Activated CD8-positive, alpha-beta memory T cell treated with anti-CD3 and anti-CD28 coated beads for 1 hour (primary cell): Measurements from ENCODE around the gene BSND.
"Not testable (repeated sequence)": the region's sequence is repeated elsewhere in the genome, so short reads cannot be mapped to it uniquely, and the experiment has no call there.

Experiments
- DNase-seq, 2 donors: peaks; one replicate each; pipeline ENCODE4 v3.0.0-alpha.2; 2020; ENCODE audit warnings: low read depth in 1 of 2; ENCODE audit errors: extremely low read depth in 1 of 2

Gene BSND

DNA sequence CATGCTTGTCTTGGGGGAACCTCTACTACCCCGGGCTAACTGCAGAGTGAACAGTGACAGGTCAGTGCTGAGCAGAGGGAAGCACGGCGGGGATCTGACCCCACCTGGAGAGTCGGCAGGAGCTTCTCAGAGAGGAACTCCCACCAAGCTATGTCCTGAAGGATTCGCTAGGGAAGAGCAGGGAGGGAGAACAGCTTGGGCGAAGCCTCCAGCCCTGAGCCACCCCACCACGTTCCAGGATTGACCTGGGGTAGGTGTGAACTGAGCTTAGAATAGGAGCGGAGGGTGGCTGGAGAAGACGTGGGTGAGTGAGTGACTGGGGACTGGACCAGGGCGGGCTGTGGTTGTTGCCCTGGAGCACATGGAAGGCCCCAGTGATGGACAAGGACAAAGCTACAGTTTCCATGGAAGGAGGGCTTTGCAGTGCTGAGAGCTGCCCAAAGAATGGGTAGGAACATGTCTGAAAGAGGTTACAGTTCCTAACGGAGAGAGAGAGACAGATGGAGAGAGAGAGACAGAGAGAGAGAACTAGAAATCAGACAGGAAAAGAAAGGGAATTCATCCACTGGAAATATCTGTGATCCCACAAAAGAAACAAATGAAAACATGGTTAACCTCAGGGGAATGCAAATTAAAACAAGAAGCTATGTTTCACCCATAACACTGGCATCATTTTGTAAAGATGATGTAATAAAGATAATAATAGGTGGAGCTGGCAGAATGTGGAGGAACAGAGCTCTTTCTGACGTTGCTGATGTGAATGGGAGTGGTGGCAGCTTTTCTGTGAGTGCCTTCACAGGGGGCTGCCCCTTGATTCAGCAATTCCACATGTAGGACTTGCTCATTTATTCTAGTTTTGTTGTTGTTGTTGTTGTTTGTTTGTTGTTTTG, 17.2 kb downstream of the BSND start:
- no peak for DNase-seq

DNA sequence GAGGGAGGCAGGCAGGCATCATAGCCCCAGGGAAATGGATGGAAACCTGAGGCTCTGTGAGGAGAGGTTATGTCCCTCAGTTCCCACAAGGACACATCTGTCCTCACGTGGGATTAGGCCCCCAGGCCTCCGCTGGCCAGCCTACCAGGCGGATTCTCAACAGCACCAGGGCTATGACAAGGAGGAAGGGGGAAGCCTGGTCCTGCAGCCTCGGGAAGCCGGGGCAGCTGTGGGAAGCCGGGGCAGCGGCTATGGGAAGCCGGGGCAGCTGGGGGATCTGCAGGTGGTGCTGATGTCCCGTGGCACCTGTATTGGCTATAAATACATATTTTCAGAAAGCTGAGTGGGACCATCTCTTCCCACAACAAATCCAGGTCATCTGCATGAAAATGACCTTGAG, 19.7 kb downstream of the BSND start:
- no peak for DNase-seq

DNA sequence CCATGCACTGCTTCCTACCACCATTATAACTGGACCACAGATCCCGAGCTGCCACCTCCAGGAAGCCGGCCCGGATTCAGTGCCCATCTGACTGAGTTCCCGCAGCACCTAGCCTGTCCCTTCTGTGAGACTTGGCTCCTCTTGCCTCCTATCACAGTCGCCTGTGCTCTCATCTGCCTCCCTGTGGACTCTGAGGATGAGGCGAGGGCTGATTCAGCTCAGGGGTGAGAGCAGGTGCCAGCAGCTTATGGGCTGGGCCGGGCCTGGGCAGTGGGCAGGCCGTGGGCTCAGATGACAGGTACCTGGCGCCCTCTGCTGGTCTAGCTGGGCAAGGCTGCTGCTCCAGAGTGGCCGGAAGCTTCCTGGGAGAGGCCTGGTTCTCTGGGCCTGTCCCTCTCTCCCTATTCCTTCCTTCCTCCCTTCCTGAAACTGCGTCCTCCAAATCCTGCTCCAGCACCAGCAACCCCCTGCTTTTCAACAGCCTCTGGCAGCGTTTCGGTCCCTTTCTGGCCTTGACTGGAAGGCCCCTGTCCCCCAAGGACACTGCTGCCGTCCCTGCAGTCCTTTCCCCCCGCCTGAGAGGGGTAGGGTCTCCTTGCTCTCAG, 23.3 kb downstream of the BSND start:
- DNase-seq = peak in 1 of 2 donors; percentile 37

DNA sequence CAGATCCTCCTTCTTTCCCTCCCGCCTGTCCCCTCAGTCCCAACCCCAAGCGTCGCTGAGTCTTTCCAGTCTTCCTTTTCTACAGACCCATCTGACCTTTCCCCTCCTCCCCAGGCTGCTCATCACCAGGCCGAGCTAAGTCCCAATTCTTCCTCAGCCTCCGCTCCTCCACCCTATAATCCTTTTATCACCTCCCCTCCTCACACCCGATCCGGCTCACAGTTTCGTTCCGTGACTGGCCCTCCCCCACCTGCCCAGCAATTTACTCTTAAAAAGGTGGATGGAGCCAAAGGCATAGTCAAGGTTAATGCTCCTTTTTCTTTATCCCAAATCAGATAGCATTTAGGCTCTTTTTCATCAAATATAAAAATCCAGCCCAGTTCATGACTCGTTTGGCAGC, 25.4 kb downstream of the BSND start:
- not testable (repeated sequence) for DNase-seq

DNA sequence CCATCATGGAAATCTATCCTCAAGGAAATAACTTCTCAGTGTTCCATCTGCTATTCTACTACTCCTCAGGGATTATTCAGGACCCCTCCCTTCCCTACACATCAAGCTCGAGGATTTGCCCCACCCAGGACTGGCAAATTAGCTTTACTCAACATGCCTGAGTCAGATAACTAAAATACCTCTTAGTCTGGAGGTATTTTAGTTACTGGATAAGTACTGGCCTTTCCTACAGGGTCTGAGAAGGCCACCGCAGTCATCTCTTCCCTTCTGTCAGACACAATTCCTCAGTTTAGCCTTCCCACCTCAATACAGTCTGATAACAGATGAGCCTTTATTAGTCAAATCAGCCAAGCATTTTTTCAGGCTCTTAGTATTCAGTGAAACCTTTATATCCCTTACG, 27.9 kb downstream of the BSND start:
- DNase-seq = not testable (repeated sequence)

DNA sequence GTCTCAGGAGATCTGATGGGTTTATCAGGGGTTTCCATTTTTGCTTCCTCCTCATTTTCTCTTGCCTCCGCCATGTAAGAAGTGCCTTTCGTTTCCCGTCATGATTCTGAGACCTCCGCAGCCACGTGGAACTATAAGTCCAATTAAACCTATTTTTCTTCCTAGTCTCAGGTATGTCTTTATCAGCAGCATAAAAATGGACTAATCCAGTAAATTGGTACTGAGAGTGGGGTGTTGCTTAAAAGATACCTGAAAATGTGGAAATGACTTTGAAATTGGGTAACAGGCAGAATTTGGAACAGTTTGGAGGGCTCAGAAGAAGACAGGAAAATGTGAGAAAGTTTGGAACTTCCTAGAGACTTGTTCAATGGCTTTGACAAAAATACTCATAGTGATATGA, 32.4 kb downstream of the BSND start:
- not testable (repeated sequence) for DNase-seq

DNA sequence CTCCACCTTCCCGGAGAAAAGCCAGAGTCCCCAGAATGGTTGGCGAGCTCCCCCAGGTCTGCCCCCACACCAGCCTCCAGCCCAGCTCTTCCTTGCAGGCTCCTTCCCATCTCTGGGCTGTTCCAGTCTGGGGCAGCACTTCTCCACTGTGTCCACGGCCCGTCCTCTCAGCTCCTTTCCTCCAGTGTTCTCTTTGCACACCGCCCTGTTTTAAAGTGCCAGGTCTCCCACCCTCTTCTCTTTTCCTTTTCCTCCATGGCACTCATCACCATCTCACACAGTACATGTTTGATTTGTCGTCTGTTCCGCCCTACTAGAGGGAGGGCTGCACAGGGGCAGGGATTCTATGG, 34.5 kb downstream of the BSND start:
- no peak for DNase-seq

DNA sequence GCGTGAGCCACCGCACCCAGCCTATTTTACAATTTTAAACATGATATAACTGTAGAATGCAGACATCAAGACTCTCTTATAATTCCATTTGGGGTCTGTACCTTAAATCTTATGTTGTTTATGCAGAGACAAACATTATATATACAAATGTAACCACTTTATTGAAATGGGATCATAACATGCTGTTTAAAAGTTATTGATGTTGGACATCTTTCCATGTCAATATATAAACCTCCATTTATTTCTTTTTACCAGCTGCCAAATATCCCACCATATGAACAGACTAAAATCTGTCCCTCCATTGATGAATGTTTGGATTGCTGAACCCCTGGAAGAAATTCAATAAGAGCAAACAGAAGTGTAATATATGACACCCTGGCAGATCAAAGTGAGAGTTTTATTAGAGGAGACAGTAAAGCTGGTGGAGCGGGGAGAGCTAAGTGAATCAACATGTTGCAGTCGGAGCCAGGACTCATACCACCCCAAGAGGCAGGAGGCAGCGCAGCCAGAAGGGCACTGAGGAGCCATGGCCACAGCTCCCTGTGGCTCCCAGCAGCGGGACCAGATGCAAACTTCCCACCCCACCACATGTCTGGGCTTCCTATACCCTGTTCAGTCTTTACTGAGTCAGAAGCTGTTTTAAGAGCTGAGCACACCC, 35.9 kb downstream of the BSND start:
- DNase-seq = no peak

DNA sequence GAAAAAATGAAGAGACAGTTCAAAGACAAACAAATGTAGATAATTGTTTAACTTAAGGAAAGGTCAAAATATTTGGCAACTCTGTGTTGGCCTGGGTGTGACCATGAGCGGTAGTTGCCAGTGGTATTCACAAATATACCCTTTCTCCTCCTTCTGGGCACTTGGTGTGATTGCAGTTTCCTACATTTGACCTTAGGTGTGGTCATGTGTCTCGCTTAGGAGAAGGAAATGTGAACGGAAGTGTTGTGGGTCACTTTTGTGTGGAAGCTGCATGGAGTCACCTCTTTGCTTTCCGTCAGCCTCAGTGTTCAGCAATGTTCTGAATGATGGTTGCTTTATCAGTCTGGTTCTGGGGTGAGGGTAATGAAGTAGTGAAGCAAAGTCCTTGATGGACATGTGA, 37.2 kb downstream of the BSND start:
- no peak for DNase-seq

DNA sequence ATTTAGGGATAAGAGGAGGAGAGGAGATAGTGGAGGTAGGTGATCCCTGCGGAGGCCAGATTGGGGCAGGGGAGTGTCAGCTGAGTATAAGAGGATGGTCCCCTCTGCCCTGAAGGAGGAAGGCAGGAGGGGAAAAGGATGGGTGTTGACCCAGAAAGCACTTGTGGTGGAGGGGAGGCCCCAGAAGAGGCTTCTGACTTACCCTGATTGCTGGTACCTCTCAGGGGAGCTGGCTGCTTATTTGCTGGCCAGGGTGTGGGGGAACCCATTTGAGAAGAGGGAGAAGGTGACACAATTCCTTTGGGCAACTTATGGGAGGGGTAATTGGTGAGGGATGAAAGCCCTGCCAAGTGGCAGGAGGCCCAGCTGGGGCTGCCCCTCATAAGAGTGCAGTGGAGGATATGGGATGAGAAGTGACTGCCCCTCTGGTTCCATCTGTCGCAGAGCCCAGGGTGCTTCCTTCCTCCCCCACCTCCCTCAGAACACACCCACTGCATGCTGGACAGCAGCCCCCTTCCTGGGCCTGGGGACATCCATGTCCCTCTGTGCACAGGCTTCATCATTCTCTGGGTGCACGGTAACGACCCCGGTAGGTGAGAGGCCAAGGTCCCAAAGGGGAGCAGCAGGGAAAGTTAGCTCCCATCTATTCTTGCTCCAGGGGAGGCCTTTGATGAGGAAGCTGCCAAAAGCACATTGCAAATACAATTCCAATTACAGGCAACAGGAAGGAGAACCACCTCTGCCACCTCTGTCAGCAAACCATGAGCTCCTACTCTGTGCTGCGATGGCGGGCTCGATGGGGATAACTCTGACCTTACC, 39.2 kb downstream of the BSND start:
- DNase-seq = no peak

DNA sequence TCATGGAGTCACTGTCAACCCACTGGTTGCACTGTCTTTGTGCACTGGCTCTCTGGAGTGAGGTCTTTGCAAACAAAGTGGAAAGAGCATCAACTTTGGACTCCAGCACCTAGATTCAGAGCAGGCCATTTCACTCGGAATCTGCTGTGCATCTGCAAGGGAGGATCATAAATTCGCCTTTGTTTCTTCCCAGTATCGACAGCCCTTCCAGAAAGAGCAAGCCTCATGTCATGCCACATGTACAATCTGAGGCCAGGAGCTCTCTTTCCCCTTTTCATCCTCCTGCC, 39.8 kb downstream of the BSND start:
- DNase-seq = no peak

DNA sequence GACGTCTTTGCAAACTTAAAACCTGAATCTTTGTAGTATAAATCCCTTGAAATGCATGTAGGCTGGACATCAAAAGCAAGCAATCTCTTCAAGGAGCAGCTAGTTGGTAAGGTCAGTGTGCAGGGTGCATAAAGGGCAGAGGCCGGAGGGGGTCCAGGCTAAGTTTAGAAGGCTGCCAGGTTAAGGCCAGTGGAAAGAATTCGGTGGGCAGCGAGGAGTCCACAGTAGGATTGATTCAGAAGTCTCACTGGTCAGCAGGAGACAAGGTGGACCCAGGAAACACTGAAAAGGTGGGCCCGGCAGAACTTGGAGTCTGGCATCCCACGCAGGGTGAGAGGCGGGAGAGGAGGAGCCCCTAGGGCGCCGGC, 40.2 kb downstream of the BSND start:
- no peak for DNase-seq

DNA sequence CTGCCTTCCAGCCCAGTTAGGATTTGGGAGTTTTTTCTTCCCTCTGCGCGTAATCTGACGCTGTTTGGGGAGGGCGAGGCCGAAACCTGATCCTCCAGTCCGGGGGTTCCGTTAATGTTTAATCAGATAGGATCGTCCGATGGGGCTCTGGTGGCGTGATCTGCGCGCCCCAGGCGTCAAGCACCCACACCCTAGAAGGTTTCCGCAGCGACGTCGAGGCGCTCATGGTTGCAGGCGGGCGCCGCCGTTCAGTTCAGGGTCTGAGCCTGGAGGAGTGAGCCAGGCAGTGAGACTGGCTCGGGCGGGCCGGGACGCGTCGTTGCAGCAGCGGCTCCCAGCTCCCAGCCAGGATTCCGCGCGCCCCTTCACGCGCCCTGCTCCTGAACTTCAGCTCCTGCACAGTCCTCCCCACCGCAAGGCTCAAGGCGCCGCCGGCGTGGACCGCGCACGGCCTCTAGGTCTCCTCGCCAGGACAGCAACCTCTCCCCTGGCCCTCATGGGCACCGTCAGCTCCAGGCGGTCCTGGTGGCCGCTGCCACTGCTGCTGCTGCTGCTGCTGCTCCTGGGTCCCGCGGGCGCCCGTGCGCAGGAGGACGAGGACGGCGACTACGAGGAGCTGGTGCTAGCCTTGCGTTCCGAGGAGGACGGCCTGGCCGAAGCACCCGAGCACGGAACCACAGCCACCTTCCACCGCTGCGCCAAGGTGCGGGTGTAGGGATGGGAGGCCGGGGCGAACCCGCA, 40.8 kb downstream of the BSND start, which contains the start of gene PCSK9:
Gene PCSK9, plus strand, starts transcription at position 207 of the 741 bp plus-strand sequence. Its CDS starts 290 bp downstream, at position 497.
- DNase-seq = no peak

DNA sequence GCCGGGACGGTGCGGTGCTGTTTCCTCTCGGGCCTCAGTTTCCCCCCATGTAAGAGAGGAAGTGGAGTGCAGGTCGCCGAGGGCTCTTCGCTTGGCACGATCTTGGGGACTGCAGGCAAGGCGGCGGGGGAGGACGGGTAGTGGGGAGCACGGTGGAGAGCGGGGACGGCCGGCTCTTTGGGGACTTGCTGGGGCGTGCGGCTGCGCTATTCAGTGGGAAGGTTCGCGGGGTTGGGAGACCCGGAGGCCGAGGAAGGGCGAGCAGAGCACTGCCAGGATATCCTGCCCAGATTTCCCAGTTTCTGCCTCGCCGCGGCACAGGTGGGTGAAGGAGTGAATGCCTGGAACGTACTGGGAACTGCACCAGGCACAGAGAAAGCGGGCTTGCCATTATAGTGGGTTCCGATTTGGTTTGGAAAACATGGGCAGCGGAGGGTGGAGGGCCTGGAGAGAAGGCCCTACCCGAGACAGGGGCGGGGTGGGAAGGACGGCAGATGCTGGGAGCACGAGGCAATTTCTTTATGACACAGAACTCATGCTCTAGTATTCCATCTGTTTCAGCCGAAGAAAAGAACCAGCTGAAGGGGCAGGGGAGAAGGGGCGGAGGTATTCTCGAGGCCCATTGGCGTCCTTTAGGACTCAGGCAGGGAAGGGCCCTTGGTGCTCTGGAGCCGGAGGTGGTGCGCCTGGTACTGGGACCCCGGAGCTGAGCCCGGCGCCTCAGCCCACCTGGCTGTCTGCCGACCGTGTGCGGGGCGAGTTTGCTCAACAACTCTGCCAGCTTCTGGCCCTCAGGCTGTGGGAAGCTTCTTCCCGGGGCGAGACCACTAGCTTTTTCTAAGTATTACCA, 41.6 kb downstream of the BSND start:
- no peak for DNase-seq

DNA sequence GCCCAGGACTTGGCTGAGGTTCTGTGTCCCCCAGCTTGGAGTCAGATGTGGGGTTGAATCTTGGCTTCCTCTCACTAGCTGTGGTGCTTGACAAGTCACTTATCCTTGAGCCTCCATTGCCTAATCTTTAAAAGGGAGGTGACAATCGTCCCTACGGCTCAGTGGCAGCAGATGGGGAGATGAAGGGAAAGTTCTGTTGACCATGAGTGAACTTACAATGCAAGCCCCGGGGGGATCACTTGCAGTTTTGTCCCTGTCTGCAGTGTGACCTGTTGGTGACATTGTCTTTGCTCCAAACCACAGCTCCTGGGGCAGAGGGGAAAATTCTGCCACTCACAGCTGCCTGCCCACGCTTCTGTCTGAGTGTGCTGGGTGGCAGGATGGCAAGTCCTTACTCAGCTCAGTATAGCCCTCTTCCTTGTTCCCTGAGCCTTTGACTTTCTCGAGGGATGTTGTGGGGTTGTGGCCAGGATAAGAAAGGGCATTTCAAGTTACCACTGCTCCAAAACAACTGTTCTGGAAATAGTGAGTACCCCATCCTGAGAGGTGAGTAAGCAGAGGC, 42.3 kb downstream of the BSND start:
- no peak for DNase-seq

DNA sequence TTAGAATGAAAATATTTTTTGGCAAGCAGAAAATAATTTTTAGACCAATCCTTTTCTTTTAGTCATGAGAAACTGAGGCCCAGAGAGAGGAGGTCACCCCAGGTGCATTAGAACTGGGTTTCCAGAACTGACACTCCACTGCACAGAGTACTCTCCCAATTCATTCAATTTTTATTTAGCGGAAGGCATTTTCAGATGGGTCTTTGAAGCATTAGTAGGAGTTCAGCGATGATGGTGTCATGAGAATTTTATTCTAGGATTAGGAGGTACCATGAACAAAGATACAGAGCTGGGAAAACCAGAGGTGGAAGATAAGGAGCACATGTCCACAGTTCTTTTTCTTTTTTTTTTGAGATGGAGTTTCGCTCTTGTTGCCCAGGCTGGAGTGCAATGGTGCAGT, 42.9 kb downstream of the BSND start:
- no peak for DNase-seq

DNA sequence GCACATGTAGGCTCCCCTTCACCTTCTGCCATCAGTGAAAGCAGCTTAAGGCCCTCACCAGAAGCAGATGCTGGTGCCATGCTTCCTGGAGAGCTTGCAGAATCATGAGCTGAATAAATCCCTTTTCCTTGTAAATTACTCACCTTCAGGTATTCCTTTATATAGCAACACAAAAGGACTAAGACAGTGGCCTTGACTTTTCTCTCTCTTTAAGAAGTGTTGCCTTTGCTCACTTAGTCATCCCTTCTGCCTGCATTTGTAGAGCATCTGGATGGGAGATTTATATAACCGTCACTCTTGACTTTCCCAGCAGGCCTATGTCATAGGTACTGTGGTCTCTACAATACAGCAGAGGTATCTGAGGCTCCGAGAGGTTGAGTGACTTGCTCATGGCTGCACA, 44.3 kb downstream of the BSND start:
- no peak for DNase-seq

DNA sequence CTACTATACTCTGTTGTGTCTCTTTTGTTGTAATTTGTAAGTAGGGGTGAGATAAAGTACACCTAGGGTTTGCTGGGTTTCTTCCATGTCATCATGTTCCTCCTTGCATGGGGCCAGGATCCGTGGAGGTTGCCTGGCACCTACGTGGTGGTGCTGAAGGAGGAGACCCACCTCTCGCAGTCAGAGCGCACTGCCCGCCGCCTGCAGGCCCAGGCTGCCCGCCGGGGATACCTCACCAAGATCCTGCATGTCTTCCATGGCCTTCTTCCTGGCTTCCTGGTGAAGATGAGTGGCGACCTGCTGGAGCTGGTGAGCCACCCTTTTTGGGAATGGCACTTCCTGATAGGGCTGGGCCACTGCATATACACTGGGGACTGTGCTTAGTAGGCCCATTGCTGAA, 45.0 kb downstream of the BSND start:
- no peak for DNase-seq

DNA sequence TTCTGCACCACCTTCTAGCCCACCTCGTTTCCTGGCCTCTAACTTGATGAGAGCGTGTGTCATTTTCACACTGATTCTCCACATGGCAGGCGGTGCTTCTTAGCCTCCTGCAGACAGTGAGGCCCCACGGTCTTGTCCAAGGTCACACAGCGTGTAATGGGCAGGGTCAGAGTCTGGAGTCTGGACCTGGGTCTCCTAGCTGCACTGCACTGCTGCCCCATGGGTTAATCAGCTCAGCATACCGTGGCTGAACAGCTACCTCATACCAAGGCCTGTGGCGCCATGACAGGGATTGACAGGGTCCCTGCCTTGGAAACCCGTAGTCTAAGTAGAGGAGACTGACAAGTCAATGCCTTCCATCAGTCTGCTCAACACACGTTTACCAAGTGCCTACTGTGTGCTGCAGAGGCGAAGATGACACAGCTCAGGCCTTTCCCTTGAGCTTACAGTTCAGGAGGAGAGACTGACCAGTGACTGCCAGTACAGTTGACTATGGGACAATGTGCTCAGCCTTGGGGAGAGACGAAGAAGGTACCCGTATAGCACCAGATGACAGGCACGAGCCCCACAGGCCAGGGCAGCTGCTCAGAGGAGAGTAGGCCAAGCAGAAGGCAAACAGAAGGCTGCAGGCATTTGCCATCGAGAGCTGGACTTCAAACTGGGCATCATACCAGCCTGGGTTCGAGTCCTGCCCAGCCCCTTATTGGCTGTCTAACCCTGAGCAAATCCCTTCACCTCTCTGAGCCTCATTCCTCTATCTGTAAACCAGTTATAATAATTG, 46.1 kb downstream of the BSND start:
- no peak for DNase-seq
